ENCODE measurements around the gene DSG2.
"Not testable (repeated sequence)": the region's sequence is repeated elsewhere in the genome, so short reads cannot be mapped to it uniquely, and the experiment has no call there.

DSG2 gene

DNA sequence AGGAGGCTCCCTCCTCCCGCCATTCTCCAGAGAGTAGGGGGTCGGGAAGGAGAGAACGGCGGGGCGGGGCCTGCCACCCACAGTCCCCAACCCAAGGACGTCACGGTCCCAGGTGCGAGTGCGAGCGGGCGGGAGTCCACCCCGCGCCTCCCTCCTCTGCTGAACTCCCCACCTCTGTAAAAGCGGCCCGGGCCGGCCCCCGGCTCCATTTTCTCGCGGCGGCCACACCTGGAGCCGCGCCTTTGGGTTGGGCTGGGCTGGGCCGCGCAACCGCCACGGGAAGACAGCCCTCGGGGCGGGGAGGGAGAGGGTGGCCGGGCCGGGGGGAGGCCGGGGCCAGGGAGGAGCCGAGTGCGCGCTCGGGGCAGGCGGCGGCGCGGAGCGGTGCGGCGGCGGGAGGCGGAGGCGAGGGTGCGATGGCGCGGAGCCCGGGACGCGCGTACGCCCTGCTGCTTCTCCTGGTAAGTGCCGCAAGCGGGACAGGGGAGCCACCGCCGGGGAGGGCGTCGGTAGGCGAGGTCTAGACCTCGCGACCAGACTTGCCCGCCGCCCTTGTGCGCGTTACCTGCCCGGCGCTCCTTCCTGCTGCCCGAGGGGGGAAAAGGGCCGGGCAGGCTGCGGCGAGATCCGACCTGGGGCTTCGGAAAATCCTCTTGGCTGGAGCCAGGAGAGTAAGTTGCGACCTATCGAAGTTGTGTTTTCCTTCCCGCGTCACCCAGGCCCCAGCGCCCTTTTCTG lies at the start of gene DSG2:
Gene DSG2 (plus strand): TSS at position 342 of the 738 bp plus-strand sequence. CDS start 75 bp downstream, at position 417.
- DNase-seq: peak; percentile 1

DNA sequence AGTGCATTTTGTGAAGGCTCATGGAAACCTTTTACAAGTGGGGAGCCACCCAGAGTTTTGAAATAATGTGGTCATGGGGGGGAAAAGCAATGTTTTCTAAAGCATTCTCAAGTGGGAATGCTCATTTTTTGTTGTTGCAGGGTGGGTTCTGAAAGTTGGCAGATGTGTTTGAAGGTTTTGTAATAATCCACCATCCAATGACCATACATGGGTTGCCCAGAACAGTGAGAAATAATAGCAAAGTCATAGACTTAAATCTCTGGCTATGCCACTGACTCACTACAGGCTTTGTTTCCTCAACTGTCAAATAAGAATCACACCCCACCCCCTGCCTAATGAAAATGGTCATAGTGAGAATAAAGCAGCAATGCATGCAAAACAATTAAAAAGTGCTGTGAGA lies 47.6 kb upstream of the DSG2 start:
- no peak for DNase-seq

DNA sequence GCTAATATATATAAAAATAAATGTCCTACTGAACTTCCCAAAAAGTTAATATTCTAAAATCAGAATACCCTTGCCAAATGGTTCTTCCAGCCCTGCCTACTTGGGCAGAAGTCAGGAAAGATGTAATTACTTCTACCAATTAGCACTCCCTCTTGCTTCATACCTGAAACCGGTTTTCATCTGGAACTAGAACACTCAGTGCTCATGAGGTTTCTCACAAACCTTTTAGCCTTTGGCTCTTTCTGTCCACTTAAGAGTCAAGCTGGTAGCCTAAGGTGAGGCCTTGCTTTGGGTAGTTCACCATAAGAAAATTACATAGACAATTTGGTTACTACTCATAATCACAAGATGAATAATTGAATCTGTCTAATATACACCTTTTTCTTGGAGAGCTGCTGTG lies 46.4 kb upstream of the DSG2 start:
- no peak for DNase-seq

DNA sequence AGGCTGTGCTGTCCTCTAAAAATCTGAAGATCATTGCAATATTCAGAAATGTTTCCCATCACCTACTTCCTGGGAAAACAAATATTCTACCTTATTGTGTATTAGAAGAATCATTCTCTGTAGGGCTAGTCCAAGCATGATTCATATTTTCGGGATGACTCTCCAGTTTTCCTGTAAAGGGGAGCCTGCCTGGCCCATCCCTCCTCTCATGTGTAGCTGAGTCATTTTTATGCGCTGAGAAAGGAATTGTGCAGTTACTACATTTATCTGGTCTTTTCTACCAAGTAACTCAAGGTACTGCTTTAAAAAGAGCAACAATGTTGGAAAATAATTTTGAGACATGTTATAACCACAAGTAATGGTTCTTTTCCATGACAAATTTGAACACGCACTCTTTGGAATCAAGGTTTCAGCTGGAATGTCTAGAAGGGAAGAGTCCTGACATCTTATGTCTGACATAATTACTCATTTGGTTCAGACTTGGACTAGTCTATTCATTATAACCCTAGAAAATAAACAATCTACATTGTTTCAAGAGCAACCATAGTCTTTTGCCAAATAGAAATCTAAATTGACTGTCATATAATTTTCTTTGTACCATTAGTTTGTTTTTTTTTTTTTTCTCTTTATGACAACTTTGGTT lies 43.8 kb upstream of the DSG2 start:
- DNase-seq: no peak

DNA sequence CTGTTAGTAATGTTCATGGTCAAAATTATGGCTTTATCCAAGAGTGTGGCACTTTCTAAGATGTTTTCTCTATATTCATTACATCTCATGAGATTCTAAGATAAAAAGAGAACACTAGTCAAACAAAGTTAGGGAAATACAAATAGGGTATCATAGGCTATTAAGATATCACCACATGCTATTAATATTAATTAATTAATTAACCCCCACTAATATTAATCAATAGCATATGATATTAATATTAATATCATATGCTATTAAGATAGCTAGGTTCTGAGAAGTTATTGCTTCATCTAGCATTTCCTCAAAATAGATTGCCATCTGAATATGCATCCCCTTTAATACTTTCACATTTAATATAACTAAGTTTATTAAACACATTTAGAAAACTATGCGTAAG lies 28.3 kb upstream of the DSG2 start:
- DNase-seq: no peak

DNA sequence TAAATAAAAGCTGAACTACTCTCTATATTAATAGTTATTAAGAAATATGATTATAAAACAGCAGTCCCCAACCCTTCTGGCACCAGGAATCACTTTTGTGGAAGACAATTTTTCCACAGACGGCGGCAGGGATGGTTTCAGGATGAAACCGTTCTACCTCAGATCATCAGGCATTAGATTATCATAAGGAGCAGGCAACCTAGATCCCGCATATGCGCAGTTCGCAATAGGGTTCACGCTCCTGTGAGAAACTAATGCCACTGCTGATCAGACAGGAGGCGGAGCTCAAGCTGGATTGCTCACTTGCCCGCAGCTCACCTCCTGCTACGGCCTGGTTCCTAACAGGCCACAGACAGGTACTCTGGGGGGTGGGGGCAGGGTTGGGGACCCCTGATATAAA lies 19.3 kb upstream of the DSG2 start:
- DNase-seq: no peak

DNA sequence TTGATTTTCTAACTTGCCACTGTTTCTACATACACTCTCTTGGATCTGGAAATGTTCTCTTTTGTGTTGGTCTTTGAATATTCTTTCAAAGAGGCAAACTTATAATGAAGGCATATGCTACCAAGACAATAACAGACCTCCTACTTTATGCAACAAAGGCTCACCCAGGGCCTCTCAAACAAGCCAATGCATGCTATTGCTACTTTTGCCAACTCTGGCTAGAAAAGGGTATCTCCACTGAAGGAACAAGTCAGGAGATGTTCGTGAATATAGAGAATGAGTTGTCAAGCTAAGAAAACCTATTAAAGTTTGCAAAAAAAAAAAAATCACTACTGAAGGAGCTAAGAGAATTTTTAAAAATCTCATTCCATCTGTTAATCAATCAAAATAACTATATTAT lies 15.9 kb upstream of the DSG2 start:
- no peak for DNase-seq

DNA sequence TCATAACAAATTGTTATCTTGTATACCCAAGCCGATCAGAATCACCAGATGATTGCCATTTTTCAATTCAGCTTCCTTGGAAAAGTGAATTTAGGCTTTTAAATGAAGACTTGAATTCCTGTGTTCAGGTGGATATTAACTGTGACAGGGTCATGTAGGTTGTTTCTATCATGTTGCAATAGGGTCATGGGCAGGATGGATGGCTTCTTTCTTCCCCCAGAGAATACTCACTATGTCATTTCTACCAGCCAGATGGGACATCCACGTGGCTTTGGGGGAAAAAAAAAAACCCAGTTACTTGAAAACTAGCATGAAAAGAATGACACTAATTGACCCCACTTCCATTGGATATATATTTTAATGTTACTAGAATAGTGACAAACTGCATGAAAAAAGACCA lies 14.6 kb upstream of the DSG2 start:
- no peak for DNase-seq

DNA sequence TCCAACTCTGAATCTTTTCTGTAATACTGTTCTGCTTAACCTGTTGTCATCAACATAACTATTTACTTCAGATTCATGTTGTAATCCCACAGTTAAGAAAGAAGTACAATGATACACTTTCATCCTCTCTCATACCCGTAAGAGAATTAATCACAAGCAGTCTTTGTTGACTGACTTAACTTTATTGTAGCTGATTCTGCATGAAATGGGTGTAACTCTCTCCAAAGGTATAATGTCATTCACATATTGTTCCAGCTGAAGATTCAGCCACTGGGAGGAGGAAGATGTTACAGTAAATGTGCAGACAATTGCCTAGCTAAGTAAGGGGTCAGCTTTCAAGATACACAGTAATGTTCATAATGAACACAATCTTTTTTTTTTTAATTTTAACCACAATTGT lies 13.5 kb upstream of the DSG2 start:
- DNase-seq: no peak

DNA sequence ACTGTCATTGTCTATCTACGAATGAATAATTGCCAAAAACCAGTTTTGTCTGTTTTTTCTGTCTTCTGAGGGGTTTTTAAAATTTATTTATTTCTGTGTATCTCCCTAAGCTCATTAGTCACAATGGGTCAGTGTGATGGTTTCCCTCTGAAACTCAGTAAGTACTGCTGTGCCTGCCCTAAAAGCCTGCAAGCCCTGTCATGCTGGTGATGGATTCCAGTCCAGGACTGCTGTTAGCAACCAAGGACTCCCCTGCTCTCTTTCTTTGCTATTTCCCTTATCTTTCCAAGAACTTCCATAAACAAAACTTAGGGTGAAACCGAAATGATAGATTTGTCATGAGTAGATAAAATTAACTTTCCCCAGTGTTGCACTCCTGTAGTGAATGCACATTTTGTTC lies 11.8 kb upstream of the DSG2 start:
- DNase-seq: no peak

DNA sequence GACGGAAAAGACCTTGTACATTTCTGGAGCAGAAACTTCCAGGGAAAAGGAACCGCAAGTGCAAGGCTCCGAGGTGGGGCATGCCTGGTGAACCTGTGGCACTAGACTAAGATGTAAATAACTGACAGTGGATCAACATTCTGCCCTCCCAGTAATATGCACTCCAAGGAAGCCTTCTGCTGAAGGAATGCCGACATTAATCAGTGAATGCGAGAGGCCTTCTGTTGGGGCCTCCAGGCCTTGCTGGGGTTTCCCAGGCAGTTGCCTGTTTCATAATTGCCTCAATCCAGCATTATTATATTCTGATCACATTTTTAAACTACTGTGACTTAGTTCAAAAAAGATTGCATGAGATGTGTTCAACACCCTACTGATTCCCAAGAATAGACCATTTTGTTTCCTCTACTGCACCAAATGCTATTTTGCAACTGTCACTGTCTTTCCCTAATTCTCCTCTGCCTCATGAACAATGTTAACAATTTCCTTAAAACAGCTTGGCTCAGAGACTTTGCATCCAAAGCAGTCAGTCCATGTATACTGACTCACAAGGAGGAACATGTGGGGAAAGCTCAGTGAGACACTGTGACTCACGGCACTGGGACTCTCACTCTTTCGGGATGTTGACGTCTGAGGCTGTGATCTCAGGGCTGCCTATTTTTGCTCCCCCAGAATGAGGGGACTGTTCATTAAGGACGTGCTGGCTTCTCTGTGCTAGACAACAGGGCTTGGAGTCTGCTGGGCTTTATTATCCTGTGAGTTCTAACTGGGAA lies 10.5 kb upstream of the DSG2 start:
- DNase-seq: no peak

DNA sequence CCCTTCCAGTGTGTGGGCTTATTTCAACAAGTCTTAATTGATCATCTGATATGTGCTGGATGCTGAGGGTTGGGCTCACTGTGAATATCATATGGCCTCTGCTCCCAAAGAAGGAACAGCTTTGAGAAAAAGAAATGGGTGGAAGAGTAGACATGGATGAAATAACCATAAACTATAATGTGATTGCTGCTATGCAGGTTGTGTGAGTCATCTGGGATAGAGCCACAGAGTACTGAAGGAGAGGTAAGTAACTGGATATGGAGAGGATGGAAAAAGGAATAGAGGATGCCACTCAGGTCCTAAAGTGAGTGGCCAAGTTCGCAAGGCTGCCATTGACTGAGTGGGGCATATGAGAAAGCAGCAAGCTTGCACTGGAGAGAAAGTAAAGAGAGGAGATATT lies 8.7 kb upstream of the DSG2 start:
- DNase-seq: no peak

DNA sequence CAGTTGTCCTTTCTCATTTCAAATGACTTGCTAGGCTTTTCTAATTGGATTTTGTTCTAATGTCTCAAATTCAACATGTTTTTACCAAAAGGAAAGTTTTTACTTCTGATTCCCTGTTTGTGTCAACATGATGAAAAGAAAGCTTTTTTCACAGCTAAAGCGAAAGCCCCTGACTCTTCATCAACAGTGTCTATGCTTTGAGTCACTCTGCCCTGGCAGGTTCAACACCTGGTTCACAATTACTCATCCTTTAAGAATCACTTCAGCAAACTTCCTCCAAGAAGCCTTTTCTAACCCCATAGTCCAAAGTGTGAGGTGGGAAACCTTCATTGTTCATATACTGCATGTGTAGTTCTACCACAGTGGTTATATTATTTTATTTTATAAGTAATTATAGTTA lies 7.6 kb upstream of the DSG2 start:
- no peak for DNase-seq

DNA sequence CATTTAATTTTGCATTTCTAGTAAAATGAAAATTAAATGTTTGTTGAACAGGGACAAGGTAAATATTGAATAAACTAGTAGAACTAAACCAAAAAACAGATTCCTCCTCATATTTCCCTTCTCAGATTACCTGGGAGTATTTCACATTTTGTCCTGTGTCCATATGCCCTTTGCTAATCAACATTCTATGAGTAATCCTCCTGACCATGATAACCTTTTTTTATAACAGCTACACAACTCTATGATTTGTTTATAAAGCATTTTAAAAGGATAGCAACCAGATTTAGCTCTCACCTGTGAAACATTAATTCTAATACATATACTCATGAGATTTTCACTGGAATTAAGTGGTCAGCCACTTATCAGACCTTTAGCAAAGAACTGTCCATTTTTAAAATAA lies 7.1 kb upstream of the DSG2 start:
- no peak for DNase-seq

DNA sequence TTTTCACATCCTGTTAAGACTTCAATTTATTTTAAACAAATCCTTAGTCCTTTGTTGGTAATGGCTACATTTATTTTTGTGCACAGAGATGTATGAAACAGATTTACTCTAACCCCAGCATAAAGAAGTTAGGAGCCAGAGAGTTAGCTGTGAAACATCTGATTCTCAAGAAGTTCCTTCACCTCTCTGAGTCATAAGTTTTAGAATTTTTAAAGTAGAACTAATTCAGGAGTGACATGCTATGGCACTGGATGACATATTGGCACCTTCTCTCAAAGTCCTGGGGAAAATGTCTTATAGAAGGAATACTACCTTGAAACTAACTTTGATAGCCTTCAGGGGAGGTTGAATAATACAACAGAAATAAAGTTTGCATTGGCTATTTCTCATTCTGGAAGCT lies 6.4 kb upstream of the DSG2 start:
- DNase-seq: no peak

DNA sequence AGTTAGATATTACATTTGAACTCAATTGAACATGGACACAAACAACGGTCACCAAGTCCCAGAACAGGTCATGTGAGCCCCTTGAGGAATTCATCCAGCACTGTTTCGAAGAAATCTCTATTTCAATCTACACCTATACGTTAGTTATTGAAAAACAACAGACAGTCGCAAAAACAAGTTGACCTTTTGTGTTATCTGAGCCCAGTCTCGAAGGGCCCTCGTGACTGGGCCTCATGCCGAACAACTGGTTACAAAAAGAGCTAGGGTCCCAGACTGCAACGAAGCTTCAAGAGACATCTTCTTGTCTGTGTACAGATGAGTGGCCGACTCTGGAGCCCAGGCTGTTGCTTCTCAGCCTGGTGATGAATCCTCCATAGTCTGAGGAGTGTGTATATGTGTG lies 5.3 kb upstream of the DSG2 start:
- DNase-seq: no peak

DNA sequence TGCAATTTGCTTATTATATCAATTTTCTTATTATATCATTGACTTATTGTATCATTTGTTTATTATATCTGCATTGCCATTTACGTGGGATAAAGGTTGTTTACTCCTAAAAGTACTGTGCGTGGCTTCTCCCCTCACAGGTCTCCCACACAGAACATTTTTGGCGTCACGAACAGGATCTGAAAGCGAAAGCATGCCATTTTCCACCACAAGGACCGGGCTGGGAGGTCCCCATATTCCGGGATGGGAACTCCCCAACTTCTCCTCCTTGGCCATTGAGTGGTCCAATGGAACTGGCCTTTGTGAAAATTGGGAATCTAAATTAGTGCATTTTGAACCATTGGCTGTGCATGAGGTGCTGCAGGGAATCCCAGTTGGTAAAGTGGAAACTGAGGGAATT lies 4.8 kb upstream of the DSG2 start:
- no peak for DNase-seq

DNA sequence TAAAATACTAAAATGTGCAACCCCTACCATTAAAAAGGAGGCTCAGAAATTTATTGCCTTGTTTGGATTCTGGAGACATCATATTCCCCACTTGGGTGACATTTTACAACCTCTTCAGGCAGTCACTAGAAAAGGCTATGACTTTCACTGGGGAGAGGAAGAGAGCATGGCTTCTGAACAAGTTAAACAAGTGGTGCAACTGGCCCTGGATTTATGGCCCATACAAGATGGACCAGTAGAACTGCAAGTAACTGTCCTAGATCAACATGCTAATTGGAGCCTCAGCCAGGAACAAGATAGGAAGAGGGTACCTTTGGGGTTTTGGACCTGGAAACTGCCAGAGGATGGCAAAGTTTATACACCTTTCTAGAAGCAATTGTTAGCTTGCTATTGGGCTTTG lies 4.0 kb upstream of the DSG2 start:
- DNase-seq: no peak

DNA sequence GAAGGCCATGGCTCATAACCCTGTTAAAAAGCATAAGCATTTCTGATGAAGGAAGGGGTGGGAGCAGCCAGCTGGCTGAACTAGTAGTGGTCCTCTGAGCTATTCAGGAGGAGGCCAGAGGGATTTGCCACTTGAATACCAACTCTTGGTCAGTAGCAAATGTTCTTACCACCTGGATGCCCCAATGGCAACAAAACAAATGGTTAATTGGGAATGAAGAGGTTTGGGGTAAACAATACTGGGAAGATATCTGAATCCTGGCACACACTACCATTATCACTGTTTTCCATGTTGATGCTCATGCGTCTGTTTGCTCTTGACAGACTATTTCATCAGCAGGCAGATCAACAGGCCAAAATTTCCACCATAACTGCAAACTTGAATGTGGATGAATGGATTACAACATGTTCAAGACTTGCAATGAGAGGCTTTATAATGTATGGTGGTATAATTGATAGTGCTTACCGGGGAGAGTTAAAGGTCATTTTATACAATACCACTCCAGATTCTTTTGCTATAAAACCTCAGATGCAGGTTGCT lies 3.2 kb upstream of the DSG2 start:
- not testable (repeated sequence) for DNase-seq

DNA sequence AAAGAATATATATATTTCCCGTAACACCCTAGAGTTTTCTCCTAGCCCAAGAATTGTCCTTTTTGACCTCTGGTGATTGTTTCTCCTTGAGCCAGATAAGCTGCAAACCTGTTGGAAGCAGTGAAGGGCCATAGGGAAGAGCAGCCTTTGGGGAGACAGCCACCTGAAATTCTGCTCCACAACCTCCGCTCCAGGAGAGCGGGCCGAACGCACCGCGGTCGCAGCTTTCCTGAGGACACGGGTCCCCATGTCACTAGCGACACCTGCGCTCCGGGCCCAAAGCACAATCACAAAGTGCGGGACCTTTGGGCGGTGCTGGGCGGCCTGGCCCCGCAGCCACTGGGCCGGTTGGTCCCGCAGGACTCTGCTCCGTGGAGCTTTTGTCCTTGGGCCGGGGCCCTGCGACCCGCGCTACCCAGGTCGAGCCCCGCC lies 557 bp upstream of the DSG2 start:
- DNase-seq: no peak

DNA sequence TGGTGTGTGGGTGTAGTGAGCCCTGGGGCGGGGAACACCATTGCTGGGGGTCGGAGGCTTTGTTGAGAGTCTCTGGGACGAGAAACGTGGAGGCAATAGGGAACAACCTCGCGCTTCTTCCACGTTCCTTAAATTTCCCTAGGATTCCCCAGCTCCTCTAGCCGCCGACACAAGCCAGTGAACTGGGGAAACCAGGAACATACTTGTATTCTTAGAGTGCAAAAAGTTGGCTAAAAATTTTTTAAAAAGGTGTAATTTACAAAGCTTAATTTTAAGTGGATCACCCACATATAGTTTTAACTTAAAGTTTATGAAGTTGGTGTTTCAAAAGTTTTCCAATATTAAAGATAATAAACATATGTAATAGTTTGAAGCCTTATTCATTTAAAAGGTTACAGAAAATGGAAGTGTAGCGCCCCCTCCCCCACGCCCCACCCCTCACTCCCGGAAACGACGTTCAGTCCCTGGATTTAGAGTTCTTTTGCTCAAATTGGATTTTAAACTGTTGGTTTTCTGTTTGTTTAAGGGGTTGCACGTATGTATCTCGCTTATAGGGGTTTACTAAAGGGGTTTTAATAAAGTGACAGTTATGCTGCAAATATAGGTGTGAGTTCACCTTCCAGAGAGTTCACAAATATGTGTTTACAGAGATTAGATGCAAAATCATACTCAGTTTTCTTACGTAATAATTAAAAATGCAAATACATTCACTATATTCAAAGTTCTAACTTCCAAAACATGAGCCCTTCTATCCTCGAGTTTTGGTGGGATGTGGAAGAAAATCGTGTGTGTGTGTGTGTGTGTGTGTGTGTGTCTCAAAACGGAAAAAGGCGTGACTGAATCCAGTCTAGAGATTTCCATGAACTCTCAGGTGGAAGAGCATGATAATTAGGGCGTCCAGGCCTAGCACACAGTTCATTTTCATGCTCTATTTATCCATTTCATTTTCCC lies 872 bp downstream of the DSG2 start:
- no peak for DNase-seq

DNA sequence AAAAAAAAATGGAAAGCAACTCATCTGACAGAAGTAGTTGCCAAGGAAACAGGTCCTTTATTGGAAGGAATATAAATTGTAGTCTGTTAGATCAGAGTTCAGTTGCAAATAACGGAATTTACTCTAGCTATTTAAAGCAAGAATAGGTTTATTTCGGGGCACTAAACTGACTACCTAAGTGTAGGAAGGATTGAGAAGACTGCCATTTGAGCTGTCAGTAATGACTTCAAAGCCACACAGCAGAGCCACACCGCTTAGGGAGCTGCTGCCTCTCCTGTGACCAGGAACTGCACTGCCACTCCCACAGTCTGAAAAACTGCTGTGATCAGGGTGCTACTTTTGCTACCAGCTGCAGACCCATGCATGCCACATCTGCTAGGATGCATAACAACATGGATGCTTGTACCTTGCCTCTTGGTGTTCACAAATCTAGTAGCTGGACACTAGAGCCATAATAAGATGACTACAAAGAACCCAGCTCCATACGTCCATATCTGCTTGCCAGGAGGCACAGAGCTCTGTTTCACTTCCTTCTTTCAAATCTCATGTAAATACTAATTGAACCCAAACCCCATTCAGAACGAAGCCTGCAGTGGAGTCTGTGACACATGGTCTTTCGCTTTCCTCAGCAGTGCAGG lies 2.2 kb downstream of the DSG2 start:
- DNase-seq: no peak
